ENCODE measurements around the gene SUB1.

Gene SUB1

DNA sequence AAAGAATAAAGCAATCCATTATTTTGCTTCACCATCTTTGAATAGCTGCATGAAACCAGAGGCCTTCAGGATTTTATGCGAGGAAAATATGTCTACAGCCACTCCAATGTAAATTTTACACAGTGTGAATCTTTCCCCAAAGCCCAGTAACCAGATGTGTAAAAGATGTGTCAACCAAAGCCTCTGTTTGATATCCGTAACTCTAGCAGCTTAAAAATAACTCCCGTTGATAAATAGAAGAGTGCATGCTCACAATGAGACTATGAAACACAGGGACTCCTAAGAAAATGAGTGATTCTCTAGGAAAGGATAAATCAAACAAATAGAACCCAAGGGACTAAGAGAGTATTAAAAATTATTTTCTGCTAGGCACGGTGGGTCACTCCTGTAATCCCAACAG, 65.7 kb downstream of the SUB1 start:
- Histone ChIP-seq H3K27ac (ENCODE audit: low read depth, low read length, severe bottlenecking) (no peak overlapping the region), H3K4me3 (ENCODE audit: extremely low read depth, insufficient read depth, low read length, poor library complexity, severe bottlenecking) (no peak overlapping the region), H3K36me3 (ENCODE audit: control insufficient read depth, insufficient read depth, low read length) (no peaks in the 10 kb centered on the region), H3K9me3 (ENCODE audit: control insufficient read depth, low read length) (no peaks in the 10 kb centered on the region), H3K4me1 (ENCODE audit: control insufficient read depth, insufficient read depth, low read length, poor library complexity, severe bottlenecking) (no peaks in the 10 kb centered on the region)
- 86 to 100% methylated on average over 1 to 3 of the region's 4 CpGs for WGBS, 2 experiments (ENCODE audit: insufficient coverage in 2 of 2)

DNA sequence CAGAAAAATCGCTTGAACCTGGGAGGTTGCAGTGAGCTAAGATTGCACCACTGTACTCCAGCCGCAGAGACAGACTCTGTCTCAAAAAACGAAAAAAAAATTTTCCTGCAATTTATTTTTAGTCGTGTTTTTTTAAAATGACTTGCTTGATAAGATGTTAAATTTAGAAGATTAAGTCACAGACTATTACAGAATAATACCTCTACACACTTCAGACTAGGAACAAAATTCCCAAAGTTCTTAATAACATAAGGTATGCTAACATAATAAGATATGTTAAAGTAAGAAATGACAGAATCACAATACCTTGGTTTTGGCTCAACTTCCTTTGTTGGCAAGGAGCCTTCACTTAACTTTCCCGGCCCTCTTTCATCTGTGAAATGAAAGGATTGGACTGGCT, 66.3 kb downstream of the SUB1 start:
- WGBS, 2 experiments (ENCODE audit: insufficient coverage in 2 of 2): 100% methylated on average over 1 of the region's 5 CpGs; no CpG with 5 or more reads in 1 of the 2 experiments
- H3K9me3 ChIP-seq (ENCODE audit: control insufficient read depth, low read length): no peaks in the 10 kb centered on the region
- H3K27ac ChIP-seq (ENCODE audit: low read depth, low read length, severe bottlenecking): no peak overlapping the region
- H3K4me1 ChIP-seq (ENCODE audit: control insufficient read depth, insufficient read depth, low read length, poor library complexity, severe bottlenecking): no peaks in the 10 kb centered on the region
- no peak overlapping the region for H3K4me3 ChIP-seq (ENCODE audit: extremely low read depth, insufficient read depth, low read length, poor library complexity, severe bottlenecking)
- no peaks in the 10 kb centered on the region for H3K36me3 ChIP-seq (ENCODE audit: control insufficient read depth, insufficient read depth, low read length)
